ENCODE measurements around the gene PRKCH. TPM values are rescaled to one million over a fixed set of nuclear protein-coding genes. Genes with fewer than 3 reads are reported as not detected.
A peak's percentile ranks its signal among the peaks of the same experiment; 100 is the strongest.

Gene PRKCH
- total and polyA plus RNA-seq, 2 donors (not counting 3 experiments of a cell fraction or from before 2014, with no cell fraction given): 97.7 to 103 TPM

- ChIA-PET POLR2A (no interaction called here), CTCF (no interaction called here)
- Histone ChIP-seq H3K27me3 (ENCODE audit: control insufficient read depth in 2 of 2, insufficient read depth in 2 of 2, low read length in 2 of 2) (no peaks in the 10 kb centered on the region), H3K9me1 (replicated peaks; ENCODE audit: control insufficient read depth, extremely low read depth, insufficient read depth, low read length) (no peaks in the 10 kb centered on the region), H2AFZ (ENCODE audit: low read depth, low read length) (no peak overlapping the region), H3K4me2 (ENCODE audit: insufficient read depth, low read length) (peak overlapping the region; percentile 34), H3K4me3 (replicated peaks in 1 of 3; ENCODE audit: insufficient read depth in 1 of 3, low read depth in 1 of 3, low read length in 3 of 3) (no peak overlapping the region), H3K9ac (replicated peaks; ENCODE audit: extremely low read depth, insufficient read depth, low read length) (no peak overlapping the region), H4K20me1 (replicated peaks; ENCODE audit: control insufficient read depth, extremely low read depth, insufficient read depth, low read length) (no peaks in the 10 kb centered on the region), H3K79me2 (ENCODE audit: control insufficient read depth, insufficient read depth, low read length) (peaks cover 58% of the 10 kb centered on the region), H3K9me3 (replicated peaks; ENCODE audit: control insufficient read depth, insufficient read depth, low read length) (no peaks in the 10 kb centered on the region), H3K36me3 (ENCODE audit: control insufficient read depth in 2 of 2, extremely low read depth in 1 of 2, insufficient read depth in 2 of 2, low read length in 2 of 2) (no peaks in the 10 kb centered on the region), H3K4me1 (ENCODE audit: control insufficient read depth, extremely low read depth, insufficient read depth, low read length) (peaks cover 60% of the 10 kb centered on the region), H3K27ac (ENCODE audit: insufficient read depth, low read depth, low read length) (no peak overlapping the region)
- no TSS peak for BruUV-seq (replicated peaks)
- FAIRE-seq (no peak), DNase-seq (ENCODE audit: low read depth, low spot score) (no peak)
- dilution Hi-C loops (cut with MboI; ENCODE audit: extremely low pct_ligation_motif_present, low sequenced_read_pairs): no loop called here
- intact Hi-C loops (cut with micrococcal nuclease): loop anchor here (5.0 kb wide), 1 partner anchor 140 kb away; no protein-coding TSS in a partner anchor
- TF ChIP-seq GATA2 (IDR thresholded peaks at IDR 0.05; ENCODE audit: insufficient read depth, insufficient read length, low read depth, low read length) (no peak), POLR2A (IDR thresholded peaks at IDR 0.05; ENCODE audit: low read depth, low read length) (no peak), EZH2 (IDR thresholded peaks at IDR 0.05; ENCODE audit: borderline replicate concordance, low read depth, low read length, severe bottlenecking) (no peak), POLR2AphosphoS5 (IDR thresholded peaks at IDR 0.05; ENCODE audit: insufficient read depth, low read depth, low read length) (no peak), FOS (IDR thresholded peaks at IDR 0.05; ENCODE audit: borderline replicate concordance, insufficient read depth, low read length) (no peak), CTCF (IDR thresholded peaks at IDR 0.05; ENCODE audit: extremely low read depth in 1 of 2, insufficient read depth in 1 of 2, low read depth in 1 of 2, low read length in 2 of 2) (no peak), JUN (IDR thresholded peaks at IDR 0.05; ENCODE audit: borderline replicate concordance, insufficient read depth, insufficient read length, low read depth) (no peak), MYC (IDR thresholded peaks at IDR 0.05; ENCODE audit: low read depth, low read length) (no peak)
- TF ChIP-seq, protein P1, sequence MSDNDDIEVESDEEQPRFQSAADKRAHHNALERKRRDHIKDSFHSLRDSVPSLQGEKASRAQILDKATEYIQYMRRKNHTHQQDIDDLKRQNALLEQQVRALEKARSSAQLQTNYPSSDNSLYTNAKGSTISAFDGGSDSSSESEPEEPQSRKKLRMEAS (IDR thresholded peaks at IDR 0.05; ENCODE audit: insufficient read depth, insufficient read length): no peak
Measured at GRCh38 chr14:61437381-61437780, 116.0 kb downstream of the PRKCH start.
